NCI-H2196 (cell line): ENCODE measurements around the gene TRIM26.
"Not testable (repeated sequence)": the region's sequence is repeated elsewhere in the genome, so short reads cannot be mapped to it uniquely, and the experiment has no call there.

Experiments used
- DNase-seq: peaks from one replicate; lab custom pipeline; 2025; ENCODE audit not compliant: unreplicated experiment; lab: John Stamatoyannopoulos, UW

Gene TRIM26

DNA sequence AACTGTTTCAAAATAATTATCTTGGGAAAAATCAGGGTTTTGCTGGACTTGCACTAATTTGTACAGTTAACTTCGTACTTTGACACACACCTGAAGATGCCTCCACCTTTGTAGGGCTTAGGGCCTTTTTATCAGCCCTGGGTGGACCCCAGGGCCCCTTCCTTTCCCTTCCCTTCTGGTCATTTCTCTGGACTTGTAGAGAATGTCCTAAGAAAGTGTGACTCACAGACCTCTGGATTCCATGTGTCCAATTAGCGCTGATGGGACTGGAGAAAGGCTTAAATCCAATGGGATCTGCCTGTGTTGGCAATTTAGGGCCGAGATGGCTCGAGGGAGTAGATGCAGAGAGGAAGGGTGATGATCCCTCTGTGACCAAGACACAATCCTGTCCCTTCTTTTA, 40.5 kb downstream of the TRIM26 start:
- no peak for DNase-seq

DNA sequence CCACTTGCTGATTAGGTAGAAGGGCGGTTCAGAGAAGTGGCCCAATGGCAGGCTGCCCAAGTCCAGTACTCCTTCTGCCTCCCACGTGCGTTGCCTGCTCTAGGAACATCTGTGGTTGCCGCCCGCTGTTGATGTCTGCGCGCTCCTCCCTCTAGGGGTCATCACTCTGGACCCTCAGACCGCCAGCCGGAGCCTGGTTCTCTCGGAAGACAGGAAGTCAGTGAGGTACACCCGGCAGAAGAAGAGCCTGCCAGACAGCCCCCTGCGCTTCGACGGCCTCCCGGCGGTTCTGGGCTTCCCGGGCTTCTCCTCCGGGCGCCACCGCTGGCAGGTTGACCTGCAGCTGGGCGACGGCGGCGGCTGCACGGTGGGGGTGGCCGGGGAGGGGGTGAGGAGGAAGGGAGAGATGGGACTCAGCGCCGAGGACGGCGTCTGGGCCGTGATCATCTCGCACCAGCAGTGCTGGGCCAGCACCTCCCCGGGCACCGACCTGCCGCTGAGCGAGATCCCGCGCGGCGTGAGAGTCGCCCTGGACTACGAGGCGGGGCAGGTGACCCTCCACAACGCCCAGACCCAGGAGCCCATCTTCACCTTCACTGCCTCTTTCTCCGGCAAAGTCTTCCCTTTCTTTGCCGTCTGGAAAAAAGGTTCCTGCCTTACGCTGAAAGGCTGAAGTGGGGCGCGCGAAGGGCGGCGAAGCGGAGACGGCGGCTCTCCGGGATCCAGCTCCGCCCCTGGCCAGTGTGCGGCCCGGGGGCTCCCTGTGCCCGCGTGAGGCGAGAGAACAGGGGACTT, 41.3 kb downstream of the TRIM26 start:
- DNase-seq = no peak

DNA sequence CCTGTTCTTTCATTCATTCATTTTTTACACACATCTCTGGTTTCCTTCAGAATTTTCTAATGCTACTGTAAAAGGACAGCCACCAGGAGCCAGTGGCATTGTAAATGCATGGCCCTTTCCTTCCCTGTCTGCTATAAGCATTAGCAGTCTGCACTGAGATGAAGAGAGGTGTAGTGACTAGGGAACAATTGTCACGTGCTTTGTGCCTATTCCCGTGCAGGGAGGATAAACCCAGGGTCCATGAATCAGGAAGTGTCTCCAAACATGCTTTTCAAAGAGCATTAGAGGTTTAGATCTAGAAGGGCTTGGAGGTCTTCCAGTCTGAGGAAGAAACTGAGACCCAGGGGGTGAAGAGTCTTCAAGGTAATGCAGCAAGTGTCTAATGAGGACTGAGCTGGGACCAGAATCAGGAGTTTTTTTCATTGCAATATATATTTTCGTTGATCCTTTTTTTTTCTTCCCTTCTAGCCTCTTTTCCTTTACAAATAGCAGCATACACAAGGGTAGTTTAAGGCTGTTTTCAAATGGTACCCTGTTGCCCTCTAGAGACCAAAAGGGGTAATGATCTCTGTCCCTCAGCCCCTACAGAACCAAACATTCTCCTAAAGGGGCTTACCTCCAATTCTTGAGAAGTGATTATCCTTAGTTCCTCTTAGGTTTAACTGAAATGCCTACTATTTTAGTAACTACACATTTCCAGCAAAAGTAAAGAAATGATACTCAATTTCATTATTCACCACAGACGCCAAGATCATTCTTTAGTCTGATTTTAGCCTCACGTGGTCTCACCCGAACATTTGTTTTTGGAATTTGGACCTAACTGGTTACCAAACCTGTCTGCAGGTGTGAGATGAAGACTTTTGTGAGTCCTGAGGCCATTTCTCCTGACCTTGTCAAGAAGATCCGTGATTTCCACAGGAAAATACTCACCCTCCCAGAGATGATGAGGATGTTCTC, 43.3 kb downstream of the TRIM26 start:
- peak; percentile 45 for DNase-seq

DNA sequence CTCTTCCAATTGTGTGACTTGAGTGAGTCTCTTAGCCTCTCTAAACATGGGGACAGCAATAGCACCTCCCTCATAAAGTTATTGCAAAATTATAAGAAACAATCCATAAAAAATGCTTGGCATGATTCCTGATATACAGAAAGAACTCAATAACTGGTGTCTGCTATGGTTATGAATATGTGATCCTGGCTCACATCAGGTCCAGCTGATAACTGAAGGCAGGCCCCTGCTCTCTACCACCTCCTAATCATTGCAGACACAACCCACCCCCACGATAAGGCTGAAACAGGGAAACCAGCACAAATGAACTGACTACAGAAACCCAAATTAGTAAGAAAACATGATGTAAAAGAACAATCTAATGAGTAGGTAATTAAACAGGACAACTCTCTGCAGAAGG, 44.5 kb downstream of the TRIM26 start:
- DNase-seq = no peak

DNA sequence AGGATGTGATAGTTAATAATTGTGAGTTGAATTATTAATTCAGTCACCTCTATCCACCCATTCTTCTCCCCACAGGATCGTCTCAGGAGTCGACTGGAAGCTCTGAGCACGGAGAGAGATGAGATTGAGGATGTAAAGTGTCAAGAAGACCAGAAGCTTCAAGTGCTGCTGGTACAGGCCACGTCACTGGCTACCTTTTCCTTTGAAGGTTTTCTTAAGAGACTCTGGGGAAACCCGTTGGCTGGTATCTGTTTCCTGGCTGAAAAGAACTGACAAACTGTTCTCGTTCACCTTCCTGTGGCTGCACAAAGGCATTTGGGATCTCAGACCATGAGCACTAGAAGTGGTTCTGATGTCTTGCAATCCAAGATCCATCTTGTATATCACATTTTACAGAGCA, 46.1 kb downstream of the TRIM26 start:
- no peak for DNase-seq

DNA sequence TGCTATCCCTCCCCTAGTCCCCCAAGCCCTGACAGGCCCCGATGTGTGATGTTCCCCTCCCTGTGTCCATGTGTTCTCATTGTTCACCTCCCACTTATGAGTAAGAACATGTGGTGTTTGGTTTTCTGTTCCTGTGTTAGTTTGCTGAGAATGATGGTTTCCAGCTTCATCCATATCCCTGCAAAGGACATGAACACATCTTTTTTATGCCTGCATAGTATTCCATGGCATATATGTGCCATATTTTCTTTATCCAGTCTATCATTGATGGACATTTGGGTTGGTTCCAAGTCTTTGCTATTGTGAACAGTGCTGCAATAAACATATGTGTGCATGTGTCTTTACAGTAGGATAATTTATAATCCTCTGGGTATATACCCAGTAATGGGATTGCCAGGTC, 48.0 kb downstream of the TRIM26 start:
- not testable (repeated sequence) for DNase-seq

DNA sequence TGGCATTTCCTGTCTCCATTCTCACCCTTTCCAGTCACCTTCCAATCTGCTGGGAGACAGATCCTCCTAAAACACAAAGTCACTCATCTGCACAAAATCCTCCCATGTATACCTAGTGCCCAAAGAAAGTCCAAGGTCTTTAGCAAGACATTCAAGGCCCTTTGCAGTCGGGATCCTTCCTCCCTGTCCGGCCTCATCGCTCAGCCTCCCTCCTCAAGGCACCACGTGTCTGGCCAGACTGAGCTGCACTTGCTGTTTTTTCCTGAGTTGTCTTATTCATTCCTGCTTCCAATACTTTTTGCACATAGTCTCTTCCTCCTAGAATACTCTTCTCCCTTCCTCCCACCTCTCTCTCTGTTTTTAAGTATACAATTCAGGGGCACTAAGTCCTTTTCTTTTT, 48.5 kb downstream of the TRIM26 start:
- DNase-seq = no peak

DNA sequence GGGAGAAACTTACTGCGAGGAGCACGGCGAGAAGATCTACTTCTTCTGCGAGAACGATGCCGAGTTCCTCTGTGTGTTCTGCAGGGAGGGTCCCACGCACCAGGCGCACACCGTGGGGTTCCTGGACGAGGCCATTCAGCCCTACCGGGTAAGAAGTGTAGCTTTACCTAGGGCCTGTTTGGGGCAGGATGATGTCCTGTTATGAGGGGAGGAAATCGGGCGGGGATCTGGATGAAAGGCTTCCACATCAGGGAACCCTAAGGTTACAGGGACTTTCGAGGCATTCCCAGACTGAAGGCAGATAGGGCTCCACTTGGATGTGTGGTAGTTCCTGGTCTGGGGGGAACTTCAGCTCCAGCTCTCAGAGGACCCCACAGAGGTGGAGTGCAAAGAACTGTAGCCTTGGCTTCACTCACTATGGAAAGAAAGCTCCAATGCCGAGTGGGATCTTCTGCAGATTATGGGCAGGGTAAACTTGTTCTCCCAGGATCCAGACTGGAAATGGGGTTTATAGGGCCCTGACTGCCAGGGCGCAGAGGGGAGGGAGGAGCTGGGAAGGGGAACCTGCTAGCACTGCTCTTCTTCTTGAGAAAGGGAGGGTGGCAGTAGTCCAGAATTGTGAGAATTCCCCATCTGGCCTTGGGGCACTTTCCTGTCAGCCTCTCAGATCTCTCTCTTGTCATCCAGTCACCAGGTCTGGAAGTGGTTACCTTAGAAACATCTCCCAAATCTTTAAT, 49.1 kb downstream of the TRIM26 start:
- no peak for DNase-seq

DNA sequence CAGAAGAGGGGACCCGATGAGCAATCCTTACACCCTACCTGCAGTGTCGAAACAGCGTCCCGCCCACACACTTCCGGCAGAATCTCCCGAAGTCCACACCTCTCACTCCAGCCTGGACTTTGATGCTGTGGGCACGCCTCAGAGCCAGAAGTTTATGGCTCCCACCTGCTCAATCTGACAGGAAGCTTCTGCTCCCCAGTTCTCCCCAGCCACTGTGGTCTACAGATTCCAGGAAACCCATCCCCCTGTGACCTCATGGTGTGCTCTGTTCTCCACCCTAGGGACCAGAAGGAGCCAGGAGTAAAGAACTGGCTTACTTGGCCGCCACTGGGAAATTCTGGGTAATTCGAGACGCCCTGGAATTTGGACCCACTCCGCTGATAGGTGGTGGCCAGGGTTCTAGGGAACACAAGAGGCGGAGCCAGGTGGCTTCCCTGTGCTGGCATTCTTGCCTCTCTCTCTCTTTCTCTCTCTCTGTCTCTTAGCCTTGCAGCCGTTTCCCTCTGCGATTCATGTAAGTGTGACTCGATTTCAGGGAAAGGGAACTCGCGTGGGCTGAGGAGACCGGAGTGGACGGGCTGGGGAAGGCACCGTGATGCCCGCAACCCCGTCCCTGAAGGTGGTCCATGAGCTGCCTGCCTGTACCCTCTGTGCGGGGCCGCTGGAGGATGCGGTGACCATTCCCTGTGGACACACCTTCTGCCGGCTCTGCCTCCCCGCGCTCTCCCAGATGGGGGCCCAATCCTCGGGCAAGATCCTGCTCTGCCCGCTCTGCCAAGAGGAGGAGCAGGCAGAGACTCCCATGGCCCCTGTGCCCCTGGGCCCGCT, 49.9 kb downstream of the TRIM26 start, which contains the start of gene TRIM15:
Gene TRIM15 (plus strand): TSS at position 457 of the 828 bp plus-strand sequence. CDS start 139 bp downstream, at position 596.
- no peak for DNase-seq

DNA sequence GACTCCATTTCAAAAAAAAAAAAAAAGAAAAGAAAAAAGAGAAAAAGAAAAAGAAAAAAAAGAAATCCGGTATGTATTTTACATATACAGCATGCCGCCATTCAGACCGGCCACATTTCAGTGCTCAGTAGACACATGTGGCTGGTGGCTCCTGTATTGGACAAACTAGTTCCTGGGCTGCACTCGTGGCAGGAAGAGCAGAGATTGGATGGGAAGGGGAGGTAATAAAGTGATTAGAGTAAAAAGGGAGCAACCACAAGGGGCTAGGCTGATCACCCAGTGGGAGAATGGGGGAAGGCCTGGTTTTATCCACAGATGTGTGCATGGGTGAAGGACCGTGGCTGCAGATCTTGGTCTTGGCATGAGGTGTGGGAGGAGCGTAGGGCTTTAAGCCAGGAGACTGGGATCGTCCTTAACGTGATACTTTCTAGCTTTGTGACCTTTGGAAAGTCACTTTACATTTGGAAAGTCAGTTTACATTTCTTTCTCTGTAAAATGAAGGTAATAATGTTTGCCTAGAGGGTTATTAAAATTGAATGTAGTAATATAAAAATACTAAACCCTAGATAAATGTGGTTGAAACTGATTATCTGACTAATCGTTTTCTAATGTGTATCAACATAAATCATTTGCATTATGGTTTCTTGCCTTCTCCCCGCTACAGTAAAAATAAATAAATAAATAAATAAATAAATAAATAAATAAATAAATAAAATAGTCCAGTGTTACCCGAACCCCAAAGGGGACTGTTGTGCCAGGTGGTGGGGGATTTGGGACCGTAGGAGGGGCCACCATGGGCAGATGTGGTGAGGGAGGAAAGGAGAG, 50.7 kb downstream of the TRIM26 start:
- no peak for DNase-seq

DNA sequence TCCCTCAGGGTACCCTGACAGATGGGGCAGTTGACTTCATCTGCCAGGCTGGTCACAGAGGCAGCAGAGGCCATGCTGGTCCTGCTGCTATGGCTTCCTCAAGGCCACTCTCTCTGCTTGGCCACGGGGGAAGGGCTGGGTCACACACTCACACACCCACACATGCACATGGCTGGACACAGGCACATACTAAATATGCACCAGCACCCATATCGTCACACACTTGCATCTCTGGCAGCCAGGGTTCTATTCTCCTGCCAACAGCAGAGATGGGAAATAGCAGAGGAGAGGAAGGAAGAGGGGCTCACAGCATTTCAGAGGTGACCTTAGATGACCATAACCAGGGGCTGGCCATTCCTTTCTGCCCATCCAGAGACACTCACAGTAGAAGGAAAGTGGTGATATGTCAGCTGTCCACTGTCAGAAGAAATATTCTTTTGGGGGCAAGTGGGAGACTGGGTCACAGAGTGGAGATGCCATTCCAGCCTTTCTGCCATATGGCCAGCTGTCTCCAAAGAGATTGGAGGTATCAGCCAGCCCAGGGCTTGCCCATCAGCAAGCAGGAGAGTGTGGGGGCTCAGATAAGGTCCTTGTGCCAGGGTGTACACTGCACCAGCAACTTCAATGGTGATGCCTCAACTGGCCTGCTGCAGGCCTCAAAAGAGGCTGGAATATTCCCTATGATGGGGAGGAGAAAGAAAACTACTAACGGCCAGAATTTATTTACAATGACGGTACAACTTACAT, 52.2 kb downstream of the TRIM26 start, which contains the start of gene TRIM10:
Gene TRIM10 (minus strand): TSS at position 427 of the 747 bp plus-strand sequence. CDS start 353 bp downstream, at position 74.
- no peak for DNase-seq

DNA sequence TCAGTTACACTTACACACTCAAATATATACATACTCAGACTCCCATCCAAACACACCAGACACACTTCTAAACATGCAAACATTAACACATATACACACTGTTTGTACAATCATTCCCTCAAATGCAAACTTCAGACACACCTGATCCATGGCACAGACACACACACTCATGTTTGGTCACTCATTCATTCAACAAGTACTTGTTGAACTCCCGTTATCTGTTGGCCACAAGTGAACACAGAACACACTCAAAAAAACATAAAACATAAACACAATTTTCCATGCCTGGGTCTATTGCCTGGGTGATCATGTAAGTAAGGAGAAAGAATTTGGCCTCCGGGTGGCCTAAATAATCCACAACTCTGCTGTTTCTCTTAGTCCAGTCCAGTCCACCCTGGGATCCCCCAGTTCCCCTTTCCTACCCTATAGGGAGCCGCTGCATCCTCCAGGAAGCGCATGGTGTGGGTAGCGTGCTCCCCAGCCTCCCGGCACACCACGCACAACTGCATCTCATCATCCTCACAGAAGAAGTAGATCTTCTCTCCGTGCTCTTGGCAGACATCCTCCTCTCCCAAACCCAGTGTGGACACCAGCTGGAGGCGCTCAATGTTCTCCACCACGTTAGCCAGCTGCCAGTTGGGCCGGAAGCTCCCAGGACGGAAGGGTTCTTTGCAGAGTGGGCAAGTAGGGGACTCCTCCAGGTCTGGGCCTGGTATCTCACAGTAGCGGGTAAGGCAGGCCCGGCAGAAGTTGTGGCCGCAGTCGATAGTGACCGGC, 53.0 kb downstream of the TRIM26 start:
- DNase-seq = no peak

DNA sequence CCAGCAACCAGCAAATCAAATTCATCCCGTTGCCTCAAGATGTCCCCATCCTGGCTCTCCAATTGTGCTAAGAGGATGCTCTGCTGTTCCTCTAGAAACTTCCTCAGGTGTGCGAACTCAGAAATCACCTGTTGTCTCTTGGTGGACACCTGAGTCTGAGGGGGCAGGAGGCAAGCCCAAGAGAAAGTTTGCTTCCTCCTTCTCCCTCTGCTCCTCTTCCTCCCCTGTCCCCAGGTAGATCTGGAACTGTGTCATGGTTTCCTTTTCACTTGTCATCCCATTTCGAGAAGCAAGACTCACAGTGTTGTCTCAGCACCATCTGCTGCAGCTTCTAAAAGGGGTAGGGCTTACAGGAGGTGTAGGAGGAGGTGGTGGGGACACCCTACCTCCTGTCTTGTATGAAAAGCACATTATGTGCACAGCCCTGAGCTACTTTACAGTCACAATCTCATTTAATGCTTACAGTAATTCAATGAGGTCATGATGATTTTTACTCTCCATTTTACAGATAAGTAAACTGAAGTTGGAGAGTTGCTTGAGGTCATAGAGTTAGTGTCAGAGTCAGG, 54.6 kb downstream of the TRIM26 start:
- no peak for DNase-seq

DNA sequence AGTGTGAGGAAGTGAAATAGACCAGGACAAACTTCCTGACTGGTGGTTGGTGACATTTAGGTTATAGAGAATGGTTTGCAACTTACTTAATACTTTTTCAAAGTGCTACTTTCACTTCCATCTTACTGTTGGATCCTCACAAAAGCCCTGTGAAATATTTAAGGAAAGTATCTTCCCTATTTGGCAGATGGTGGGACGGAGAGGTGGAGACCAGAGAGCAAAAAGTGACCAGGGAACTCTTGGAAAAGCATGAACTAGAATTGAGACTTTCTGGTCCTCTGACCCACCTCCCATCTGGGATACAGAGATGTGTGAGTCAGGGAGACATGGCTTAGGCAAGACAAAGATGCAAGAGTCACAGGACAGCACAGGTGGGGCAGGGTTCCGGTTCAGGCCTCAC, 55.2 kb downstream of the TRIM26 start:
- no peak for DNase-seq

DNA sequence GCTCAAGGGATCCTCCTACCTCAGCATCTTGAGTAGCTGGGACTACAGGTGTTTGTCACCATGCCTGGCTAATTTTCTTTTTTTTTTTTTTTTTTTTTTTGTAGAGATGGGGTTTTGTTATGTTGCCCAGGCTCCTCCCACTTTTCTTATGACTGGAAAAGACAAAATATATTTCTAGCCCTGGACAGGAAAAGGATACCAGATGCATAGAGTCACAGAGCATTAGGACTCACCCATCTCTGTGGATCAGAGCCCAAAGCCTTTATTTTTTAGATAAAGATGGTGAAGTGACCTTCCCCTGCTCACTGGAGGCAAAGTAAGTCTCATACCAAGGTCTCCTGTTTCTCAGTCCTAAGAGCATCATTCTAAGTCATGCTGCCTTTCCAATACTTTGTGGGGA, 55.6 kb downstream of the TRIM26 start:
- DNase-seq = no peak

DNA sequence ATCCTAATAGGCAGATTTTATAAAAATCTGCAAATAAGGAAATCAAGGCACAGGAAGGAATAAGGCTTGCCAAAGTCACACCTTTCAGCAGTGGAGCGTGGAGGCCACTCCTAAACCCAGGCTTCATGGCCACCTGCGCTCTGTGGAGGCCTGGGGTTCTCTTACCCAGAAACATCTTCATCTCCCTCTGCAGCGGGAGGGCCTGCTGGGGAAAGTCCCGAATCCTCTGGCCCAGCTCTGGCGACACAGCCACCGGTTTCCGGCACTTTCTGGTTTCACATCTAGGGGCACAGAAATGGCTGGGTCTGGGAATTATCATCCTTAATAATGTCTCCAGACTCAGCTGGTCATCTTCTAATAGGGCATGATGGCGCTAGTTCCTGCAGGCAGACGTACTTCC, 56.4 kb downstream of the TRIM26 start:
- DNase-seq = no peak

DNA sequence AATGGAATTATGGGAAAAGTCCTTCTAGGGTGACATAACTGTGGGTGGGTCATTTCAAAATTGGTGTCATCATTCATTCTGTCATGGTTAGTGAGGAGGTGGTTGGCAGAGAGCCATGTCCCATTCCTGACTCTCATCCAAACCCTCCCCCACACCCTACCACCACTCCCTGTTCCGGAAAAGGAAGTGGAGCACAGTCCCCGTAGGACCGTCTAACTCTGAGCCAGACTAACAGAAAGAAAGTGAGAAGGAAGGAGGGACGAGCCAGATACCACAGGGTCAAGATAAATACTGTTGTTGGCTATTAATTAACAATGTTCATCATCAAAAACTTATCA, 57.0 kb downstream of the TRIM26 start:
- DNase-seq = no peak
